SH-SY5Y (cell line): ENCODE data around the gene ATP6V1D.

Experiments
- GATA2 ChIP-seq: IDR thresholded peaks from 2 replicates; pipeline ENCODE4 v1.6.1; 2011; ENCODE audit warnings: mild to moderate bottlenecking, low read depth, low read length
- GATA3 ChIP-seq: IDR thresholded peaks from 2 replicates; pipeline ENCODE4 v1.6.1; 2011; ENCODE audit warnings: low read depth, mild to moderate bottlenecking, low read length, moderate library complexity

DNA sequence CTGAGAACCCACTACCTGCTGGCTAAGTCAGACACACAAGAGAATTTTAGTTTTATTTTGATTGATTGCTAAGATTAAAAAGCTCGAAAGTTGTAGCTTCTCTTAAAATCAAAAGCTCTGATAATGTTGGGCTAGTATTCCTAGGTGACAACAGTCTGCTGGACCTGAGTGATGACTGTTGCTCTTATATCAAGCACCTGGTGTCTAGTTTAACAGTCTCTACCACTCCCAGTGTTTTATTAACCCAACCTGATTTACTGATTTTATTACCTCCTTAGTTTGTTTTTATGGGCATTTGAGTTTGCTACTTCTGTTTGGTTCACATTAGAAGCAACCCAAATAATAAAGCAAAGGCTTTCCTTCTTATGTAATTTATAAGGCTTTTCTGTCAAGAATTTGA, 41.8 kb downstream of the ATP6V1D start:
- TF ChIP-seq GATA2: no peak
- no peak for TF ChIP-seq GATA3
